ENCODE measurements around the gene MRPL24. TPM values are rescaled to one million over a fixed set of nuclear protein-coding genes. Genes with fewer than 3 reads are reported as not detected.
A peak's percentile ranks its signal among the peaks of the same experiment; 100 is the strongest.
"Not testable (repeated sequence)": the region's sequence is repeated elsewhere in the genome, so short reads cannot be mapped to it uniquely, and the experiment has no call there.

The MRPL24 gene
- total RNA-seq, 2 donors from 2014 or later: 45.9 to 67.8 TPM

DNA sequence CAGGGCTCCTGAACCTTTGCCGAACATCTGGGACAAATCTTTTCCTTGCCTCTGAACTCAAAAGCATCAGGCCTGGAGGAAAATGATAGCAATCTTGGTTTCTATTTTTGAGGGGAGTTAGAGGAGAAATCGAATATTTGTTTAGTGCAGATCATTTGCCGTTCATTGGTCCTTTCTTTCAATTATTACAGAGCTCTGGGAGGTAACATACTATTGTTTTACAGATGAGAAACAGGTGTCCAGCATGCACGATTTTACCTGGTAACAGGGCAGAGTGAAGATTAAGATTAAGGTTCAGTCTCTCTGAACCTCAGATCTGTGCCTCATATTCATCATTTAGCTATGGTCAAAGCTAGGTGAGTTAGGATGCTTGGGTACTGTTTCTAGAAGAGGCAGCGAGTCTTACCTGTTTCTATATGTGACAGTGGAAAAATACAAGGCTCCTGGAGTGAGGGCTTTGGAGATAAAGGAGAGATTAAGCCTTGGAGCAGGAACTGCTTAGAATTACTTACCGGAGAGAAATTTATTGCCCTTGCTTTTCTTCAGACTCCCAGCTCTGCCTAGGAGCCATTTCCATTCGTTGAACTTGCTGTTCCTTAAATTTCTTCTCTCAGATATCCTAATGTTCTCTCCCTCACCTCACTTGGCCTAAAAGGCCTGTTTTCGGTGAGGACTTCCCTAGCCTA is 27.9 kb upstream of the MRPL24 start:
- H3K36me3 Mint-ChIP-seq (ENCODE audit: insufficient read depth in 2 of 2): peaks cover 7 to 26% of the 10 kb centered on the region in 2 donors
- no peaks in the 10 kb centered on the region for H3K27me3 Mint-ChIP-seq (ENCODE audit: low read depth)
- DNase-seq (no peak), ATAC-seq (replicated peaks in 1 of 2) (no peak)
- peak overlapping the region; percentile 95 for H3K27ac Mint-ChIP-seq
- no peak overlapping the region for H3K4me3 Mint-ChIP-seq
- H3K9me3 Mint-ChIP-seq: no peaks in the 10 kb centered on the region
- H3K4me1 Mint-ChIP-seq (ENCODE audit: low read depth): peaks cover 62% of the 10 kb centered on the region

DNA sequence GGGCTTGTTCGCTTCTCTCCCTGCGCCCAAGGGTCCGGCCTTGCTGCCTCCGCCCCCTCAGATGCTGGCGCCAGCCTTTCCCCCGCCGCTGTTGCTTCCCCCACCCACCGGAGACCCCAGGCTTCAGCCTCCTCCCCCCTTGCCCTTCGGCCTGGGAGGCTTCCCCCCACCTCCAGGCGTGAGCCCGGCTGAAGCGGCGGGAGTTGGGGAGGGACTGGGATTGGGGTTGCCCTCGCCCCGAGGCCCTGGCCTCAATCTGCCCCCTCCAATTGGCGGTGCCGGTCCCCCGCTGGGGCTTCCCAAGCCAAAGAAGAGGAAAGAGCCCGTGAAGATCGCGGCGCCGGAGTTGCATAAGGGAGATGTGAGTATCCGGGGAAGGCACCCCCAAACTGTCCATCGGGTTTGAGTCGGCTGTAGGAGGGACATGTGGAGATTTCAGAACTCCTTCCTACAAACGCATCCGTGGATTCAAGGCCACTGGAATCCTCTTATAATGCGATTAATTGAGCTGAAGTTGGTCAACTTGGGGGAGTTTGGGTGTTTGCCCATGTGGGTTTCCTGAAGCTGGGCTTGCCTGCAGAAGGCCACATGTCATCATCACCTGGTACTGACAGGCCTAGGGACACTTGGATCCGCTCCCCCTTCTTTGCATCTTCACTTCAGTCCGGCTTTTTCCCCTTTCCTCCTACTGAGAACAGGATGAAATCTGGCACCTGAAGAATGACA is 27.2 kb upstream of the MRPL24 start:
- peak overlapping the region; percentile 95 for H3K27ac Mint-ChIP-seq
- DNase-seq (peak; percentile 33 to 40), ATAC-seq (replicated peaks in 1 of 2) (peak in 1 of 2 donors; percentile 8)
- H3K27me3 Mint-ChIP-seq (ENCODE audit: low read depth): no peaks in the 10 kb centered on the region
- no peak overlapping the region for H3K4me3 Mint-ChIP-seq
- H3K4me1 Mint-ChIP-seq (ENCODE audit: low read depth): peaks cover 55% of the 10 kb centered on the region
- H3K9me3 Mint-ChIP-seq: no peaks in the 10 kb centered on the region
- peaks cover 7 to 22% of the 10 kb centered on the region in 2 donors for H3K36me3 Mint-ChIP-seq (ENCODE audit: insufficient read depth in 2 of 2)

DNA sequence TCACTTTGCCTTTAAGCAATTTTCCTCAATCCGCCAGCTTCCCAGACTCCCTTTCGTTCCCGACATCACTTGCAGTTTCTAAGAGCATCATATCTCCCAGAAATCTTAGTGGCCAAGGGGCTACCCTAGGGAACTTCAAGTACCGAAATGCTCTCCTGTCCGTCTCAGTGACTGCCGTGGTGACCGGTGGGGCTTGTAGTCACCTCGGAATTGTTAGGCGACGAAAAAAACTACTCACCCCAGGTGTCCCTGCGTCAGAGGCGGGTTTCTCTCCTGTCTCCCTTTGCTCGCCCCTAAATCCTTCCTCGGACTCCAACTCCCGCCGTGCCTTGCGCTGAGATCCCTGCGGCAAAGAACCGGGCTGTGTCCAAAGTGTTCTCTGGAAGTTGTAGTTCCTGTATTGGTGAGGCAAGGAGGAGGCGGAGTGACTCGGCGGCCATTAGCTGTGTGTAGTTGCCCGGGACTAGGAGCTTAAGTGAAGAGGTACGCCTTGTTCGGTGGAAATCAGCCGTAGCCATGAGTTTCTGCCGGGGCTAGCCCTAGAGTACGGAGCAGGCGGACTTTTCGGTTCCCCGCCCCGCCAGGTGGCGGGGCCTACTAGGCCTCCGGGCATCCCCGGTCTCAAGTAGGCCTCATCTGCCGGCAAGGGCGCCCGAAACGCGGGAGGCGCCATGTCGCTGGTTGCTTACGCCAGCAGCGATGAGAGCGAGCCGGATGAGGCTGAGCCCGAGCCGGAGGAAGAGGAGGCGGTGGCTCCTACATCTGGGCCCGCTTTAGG is 26.4 kb upstream of the MRPL24 start, which contains the start of gene PRCC:
TSS of gene PRCC (plus strand) at position 435 of the 778 bp plus-strand sequence. CDS start at position 672, 237 bp downstream.
- Mint-ChIP-seq H3K4me1 (ENCODE audit: low read depth) (peaks cover 48% of the 10 kb centered on the region), H3K9me3 (no peaks in the 10 kb centered on the region), H3K36me3 (ENCODE audit: insufficient read depth in 2 of 2) (peaks cover 7 to 17% of the 10 kb centered on the region in 2 donors), H3K27ac (peak within 1 kb of the TSS; percentile 95), H3K4me3 (no peak within 1 kb of the TSS), H3K27me3 (ENCODE audit: low read depth) (no peaks in the 10 kb centered on the region)
- DNase-seq: peak; percentile 95 to 98
- ATAC-seq (replicated peaks in 1 of 2): peak; percentile 96

- no peak for ATAC-seq (replicated peaks in 1 of 2)
- DNase-seq: peak in 1 of 2 donors; percentile 22
These were observed 25.6 kb upstream of the MRPL24 start for GRCh38 chr1:156766298-156767100.

DNA sequence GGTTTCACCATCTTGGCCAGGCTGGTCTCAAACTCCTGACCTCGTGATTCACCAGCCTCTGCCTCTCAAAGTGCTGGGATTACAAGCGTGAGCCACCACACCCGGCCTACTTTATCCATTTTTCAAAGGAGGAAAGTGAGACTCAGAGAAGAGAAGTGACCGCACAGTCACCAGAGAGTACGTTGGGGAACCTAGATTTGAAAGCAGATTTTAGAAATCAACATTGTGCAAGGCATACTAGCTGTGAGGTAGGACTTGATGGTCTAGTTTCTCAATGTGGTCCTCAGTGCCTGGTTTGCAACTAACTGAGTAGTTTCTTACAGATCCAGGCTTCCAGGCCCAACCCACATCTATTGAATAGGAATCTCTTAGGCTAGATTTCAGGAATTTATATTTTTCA is 24.8 kb upstream of the MRPL24 start:
- H3K27ac Mint-ChIP-seq: no peak overlapping the region
- no peak for ATAC-seq (replicated peaks in 1 of 2)
- H3K36me3 Mint-ChIP-seq (ENCODE audit: insufficient read depth in 2 of 2): peaks cover 4 to 10% of the 10 kb centered on the region in 2 donors
- no peak for DNase-seq
- H3K4me1 Mint-ChIP-seq (ENCODE audit: low read depth): peaks cover 35% of the 10 kb centered on the region
- no peaks in the 10 kb centered on the region for H3K27me3 Mint-ChIP-seq (ENCODE audit: low read depth)
- no peak overlapping the region for H3K4me3 Mint-ChIP-seq
- no peaks in the 10 kb centered on the region for H3K9me3 Mint-ChIP-seq

More at GRCh38 chr1:156766298-156767100, 25.6 kb upstream of the MRPL24 start:
- H3K27me3 Mint-ChIP-seq (ENCODE audit: low read depth): no peaks in the 10 kb centered on the region
- peaks cover 7 to 17% of the 10 kb centered on the region in 2 donors for H3K36me3 Mint-ChIP-seq (ENCODE audit: insufficient read depth in 2 of 2)
- H3K4me3 Mint-ChIP-seq: no peak overlapping the region
- H3K9me3 Mint-ChIP-seq: no peaks in the 10 kb centered on the region
- peaks cover 44% of the 10 kb centered on the region for H3K4me1 Mint-ChIP-seq (ENCODE audit: low read depth)
- H3K27ac Mint-ChIP-seq: peak overlapping the region; percentile 26

- DNase-seq: not testable (repeated sequence)
These were observed 24.2 kb upstream of the MRPL24 start for GRCh38 chr1:156765136-156765535.

DNA sequence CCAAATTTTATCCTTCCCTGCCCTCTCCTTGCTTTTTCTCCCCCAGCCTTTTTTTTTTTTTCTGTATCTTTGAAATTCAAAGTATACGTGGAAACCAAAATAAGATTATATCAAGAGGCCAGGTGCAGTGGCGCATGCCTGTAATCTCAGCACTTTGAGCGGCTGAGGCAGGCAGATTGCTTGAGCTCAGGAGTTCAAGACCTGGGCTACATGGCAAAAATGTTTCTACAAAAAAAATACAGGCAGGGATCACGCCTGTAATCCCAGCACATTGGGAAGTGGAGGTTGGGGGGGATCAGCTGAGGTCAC is 19.9 kb upstream of the MRPL24 start:
- no peaks in the 10 kb centered on the region for H3K36me3 Mint-ChIP-seq (ENCODE audit: insufficient read depth in 2 of 2)
- DNase-seq (no peak), ATAC-seq (replicated peaks in 1 of 2) (no peak)
- H3K27ac Mint-ChIP-seq: no peak overlapping the region
- H3K4me1 Mint-ChIP-seq (ENCODE audit: low read depth): peaks cover 3% of the 10 kb centered on the region
- no peaks in the 10 kb centered on the region for H3K27me3 Mint-ChIP-seq (ENCODE audit: low read depth)
- no peaks in the 10 kb centered on the region for H3K9me3 Mint-ChIP-seq
- H3K4me3 Mint-ChIP-seq: no peak overlapping the region

More at GRCh38 chr1:156765136-156765535, 24.2 kb upstream of the MRPL24 start:
- H3K27ac Mint-ChIP-seq; H3K27me3 Mint-ChIP-seq (ENCODE audit: low read depth); H3K9me3 Mint-ChIP-seq; H3K4me3 Mint-ChIP-seq; ATAC-seq (replicated peaks in 1 of 2); H3K36me3 Mint-ChIP-seq (ENCODE audit: insufficient read depth in 2 of 2): not testable (repeated sequence)
- peaks cover 30% of the 10 kb centered on the region for H3K4me1 Mint-ChIP-seq (ENCODE audit: low read depth)

DNA sequence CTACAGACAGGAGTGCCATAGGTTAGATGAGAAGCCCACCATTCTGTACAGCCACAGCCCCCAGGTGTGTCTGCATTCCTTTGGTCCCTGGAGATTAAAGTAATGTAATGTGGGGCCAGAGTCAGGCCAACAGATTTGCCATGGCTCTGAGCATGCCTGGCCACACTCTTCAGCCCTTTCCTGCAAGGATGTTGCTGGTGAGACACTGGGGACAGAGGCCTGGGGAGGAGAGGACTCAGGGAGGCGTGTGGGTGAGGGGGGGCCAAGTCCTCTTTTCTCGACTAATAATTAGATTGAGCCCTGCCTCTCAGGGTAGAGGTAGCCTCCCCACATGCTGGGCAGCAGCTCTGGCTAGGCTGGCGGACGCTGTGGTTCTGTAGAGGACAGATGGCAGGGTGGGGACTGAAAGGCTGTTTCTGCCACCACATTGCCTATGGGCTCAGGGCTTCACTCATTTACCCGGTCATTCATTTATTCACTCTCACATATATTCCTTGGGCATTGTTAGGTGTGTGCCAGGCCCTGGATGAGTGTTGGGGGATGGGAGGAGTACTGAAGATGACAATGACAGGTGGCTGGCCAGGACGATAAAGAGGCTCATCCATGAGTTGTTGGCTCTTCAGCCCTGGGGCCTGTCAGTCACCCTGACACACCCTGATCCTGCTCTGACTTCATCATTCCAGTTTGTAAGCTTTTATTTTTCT is 19.4 kb upstream of the MRPL24 start:
- Mint-ChIP-seq H3K4me1 (ENCODE audit: low read depth) (no peaks in the 10 kb centered on the region), H3K27ac (no peak overlapping the region), H3K9me3 (no peaks in the 10 kb centered on the region), H3K27me3 (ENCODE audit: low read depth) (no peaks in the 10 kb centered on the region), H3K4me3 (no peak overlapping the region), H3K36me3 (ENCODE audit: insufficient read depth in 2 of 2) (no peaks in the 10 kb centered on the region)
- DNase-seq (no peak), ATAC-seq (replicated peaks in 1 of 2) (no peak)

GRCh38 chr1:156757572-156758253 is 16.8 kb upstream of the MRPL24 start:
- not testable (repeated sequence) for DNase-seq; H3K9me3 Mint-ChIP-seq; H3K27ac Mint-ChIP-seq; ATAC-seq (replicated peaks in 1 of 2); H3K4me1 Mint-ChIP-seq (ENCODE audit: low read depth); H3K27me3 Mint-ChIP-seq (ENCODE audit: low read depth); H3K36me3 Mint-ChIP-seq (ENCODE audit: insufficient read depth in 2 of 2); H3K4me3 Mint-ChIP-seq

- no peaks in the 10 kb centered on the region for H3K27me3 Mint-ChIP-seq (ENCODE audit: low read depth)
- no peak overlapping the region for H3K4me3 Mint-ChIP-seq
- ATAC-seq (replicated peaks in 1 of 2) (no peak), DNase-seq (no peak)
- peaks cover 11% of the 10 kb centered on the region for H3K4me1 Mint-ChIP-seq (ENCODE audit: low read depth)
- peaks cover 0 to 2% of the 10 kb centered on the region in 2 donors for H3K36me3 Mint-ChIP-seq (ENCODE audit: insufficient read depth in 2 of 2)
- no peaks in the 10 kb centered on the region for H3K9me3 Mint-ChIP-seq
- H3K27ac Mint-ChIP-seq: no peak overlapping the region
These were observed 15.5 kb upstream of the MRPL24 start for GRCh38 chr1:156756355-156756754.

GRCh38 chr1:156755527-156755950 is 14.7 kb upstream of the MRPL24 start:
- H3K4me3 Mint-ChIP-seq: no peak overlapping the region
- no peaks in the 10 kb centered on the region for H3K27me3 Mint-ChIP-seq (ENCODE audit: low read depth)
- DNase-seq (no peak), ATAC-seq (replicated peaks in 1 of 2) (no peak)
- H3K36me3 Mint-ChIP-seq (ENCODE audit: insufficient read depth in 2 of 2): peaks cover 0 to 2% of the 10 kb centered on the region in 2 donors
- peaks cover 11% of the 10 kb centered on the region for H3K4me1 Mint-ChIP-seq (ENCODE audit: low read depth)
- H3K9me3 Mint-ChIP-seq: no peaks in the 10 kb centered on the region
- H3K27ac Mint-ChIP-seq: no peak overlapping the region

All from activated T-cell treated with anti-CD3 and anti-CD28 coated beads, Interleukin-2, amount 50 U/mL, for 72 hours (primary cell).